ENCODE results near the gene KANK3. TPM values are rescaled to one million over a fixed set of nuclear protein-coding genes. Genes with fewer than 3 reads are reported as not detected.
A peak's percentile ranks its signal among the peaks of the same experiment; 100 is the strongest.
"Not testable (repeated sequence)": the region's sequence is repeated elsewhere in the genome, so short reads cannot be mapped to it uniquely, and the experiment has no call there.

Gene KANK3
- total and polyA plus RNA-seq, 9 of the 15 experiments (the other 6 are each of a cell fraction or from before 2014, with no cell fraction given): 0.03 to 0.40 (median 0.08) TPM; not detected in 6

GRCh38 chr19:8319807-8320520, 23.1 kb downstream of the KANK3 start:
- WGBS (ENCODE audit: insufficient coverage, low coverage, missing lambda C conversion rate): 71% methylated on average over 19 of the region's 19 CpGs
- H3K4me3 ChIP-seq: peak overlapping the region; percentile 99
- H2AFZ ChIP-seq (ENCODE audit: low read depth, low read length): no peak overlapping the region
- H3K9ac ChIP-seq (ENCODE audit: insufficient read depth in 1 of 2, low read depth in 2 of 2, low read length in 2 of 2): peak overlapping the region; percentile 99 to 100
- H3K9me1 ChIP-seq (ENCODE audit: control insufficient read depth, insufficient read depth, low read length): no peaks in the 10 kb centered on the region
- H4K20me1 ChIP-seq (replicated peaks; ENCODE audit: control insufficient read depth, insufficient read depth, low read length): peaks cover 26% of the 10 kb centered on the region; the same call in 1 of the 2 replicates
- peaks cover 61% of the 10 kb centered on the region for H3K36me3 ChIP-seq (ENCODE audit: control insufficient read depth, insufficient read depth, low read length)
- POLR2A ChIA-PET: interaction anchor here (0.7 to 2.9 kb wide), 8 partner anchors 8 to 312 kb away, joined by 3 to 20 read pairs (median 4); no protein-coding TSS in a partner anchor
- H3K79me2 ChIP-seq (ENCODE audit: control insufficient read depth, insufficient read depth, low read length): peaks cover 50% of the 10 kb centered on the region
- CTCF ChIA-PET (ENCODE audit: low intra/inter-chr PET ratio): interaction anchor here (0.7 to 1.1 kb wide), 3 partner anchors 50 to 306 kb away, joined by 3 read pairs; no protein-coding TSS in a partner anchor
- H3K27ac ChIP-seq (ENCODE audit: extremely low read depth, low read depth, low read length): peak overlapping the region; percentile 94
- ATAC-seq (no peak), FAIRE-seq (no peak), DNase-seq (ENCODE audit: extremely low read depth in 1 of 4, low spot score in 3 of 4) (no peak)
- peak overlapping the region; percentile 99 for H3K4me2 ChIP-seq (ENCODE audit: insufficient read depth, low read length)
- in situ Hi-C loops (cut with MboI) (no loop called here), intact Hi-C loops (cut with micrococcal nuclease) (loop anchor here (10.0 kb wide), 1 partner anchor 55 kb away; no protein-coding TSS in a partner anchor)
- TF ChIP-seq SIN3A (IDR thresholded peaks at IDR 0.05; ENCODE audit: borderline replicate concordance in 2 of 2, control insufficient read depth in 1 of 2, low read depth in 2 of 2, low read length in 2 of 2) (no peak), SUPT5H (IDR thresholded peaks at IDR 0.05) (0 out of 2 replicates have a peak, but pooled peaks have one; percentile 13)
- no peaks in the 10 kb centered on the region for H3K27me3 ChIP-seq (ENCODE audit: control insufficient read depth in 2 of 2, insufficient read depth in 2 of 2, low read length in 2 of 2)
- peaks cover 17 to 27% of the 10 kb centered on the region in 2 experiments for H3K4me1 ChIP-seq (replicated peaks in 1 of 2; ENCODE audit: control insufficient read depth in 2 of 2, insufficient read depth in 2 of 2, low read length in 2 of 2)
- TSS peak; percentile 74 for BruUV-seq (replicated peaks)
- no peaks in the 10 kb centered on the region for H3K9me3 ChIP-seq (replicated peaks; ENCODE audit: control insufficient read depth, insufficient read depth, low read depth, low read length)

- H3K27me3 ChIP-seq (ENCODE audit: control insufficient read depth in 2 of 2, insufficient read depth in 2 of 2, low read length in 2 of 2); H3K9me3 ChIP-seq (replicated peaks; ENCODE audit: control insufficient read depth, insufficient read depth, low read depth, low read length); H3K4me3 ChIP-seq; in situ Hi-C loops (cut with MboI); H3K9ac ChIP-seq (ENCODE audit: insufficient read depth in 1 of 2, low read depth in 2 of 2, low read length in 2 of 2); H2AFZ ChIP-seq (ENCODE audit: low read depth, low read length); ATAC-seq; BruUV-seq (replicated peaks); FAIRE-seq; intact Hi-C loops (cut with micrococcal nuclease); CTCF ChIA-PET (ENCODE audit: low intra/inter-chr PET ratio); H3K27ac ChIP-seq (ENCODE audit: extremely low read depth, low read depth, low read length); H3K4me2 ChIP-seq (ENCODE audit: insufficient read depth, low read length); H3K9me1 ChIP-seq (ENCODE audit: control insufficient read depth, insufficient read depth, low read length): not testable (repeated sequence)
- peak in 3 of 4 experiments; percentile 8 to 22 (median 21) for DNase-seq (ENCODE audit: extremely low read depth in 1 of 4, low spot score in 3 of 4)
- peaks cover 65% of the 10 kb centered on the region for H3K36me3 ChIP-seq (ENCODE audit: control insufficient read depth, insufficient read depth, low read length)
- TF ChIP-seq ZNF384 (IDR thresholded peaks at IDR 0.05; ENCODE audit: low read depth, low read length) (peak; percentile 55; the same call in 1 of the 2 replicates), CTCF (IDR thresholded peaks at IDR 0.05 in 2 of 3, conservative IDR thresholded peaks at IDR 0.05 in 1 of 3; ENCODE audit: insufficient read depth in 2 of 3, low read depth in 1 of 3, low read length in 3 of 3) (peak in 1 of 3 experiments; percentile 23; a peak in 1 of 6 replicates)
- peaks cover 19% of the 10 kb centered on the region; the same call in 1 of the 2 replicates for H4K20me1 ChIP-seq (replicated peaks; ENCODE audit: control insufficient read depth, insufficient read depth, low read length)
- POLR2A ChIA-PET: interaction anchor here (0.9 to 1.3 kb wide), 2 partner anchors 12 to 14 kb away, joined by 3 read pairs; no protein-coding TSS in a partner anchor
- H3K79me2 ChIP-seq (ENCODE audit: control insufficient read depth, insufficient read depth, low read length): peaks cover 48% of the 10 kb centered on the region
- peaks cover 14 to 18% of the 10 kb centered on the region in 2 experiments for H3K4me1 ChIP-seq (replicated peaks in 1 of 2; ENCODE audit: control insufficient read depth in 2 of 2, insufficient read depth in 2 of 2, low read length in 2 of 2)
- WGBS (ENCODE audit: insufficient coverage, low coverage, missing lambda C conversion rate): 84% methylated on average over 6 of the region's 9 CpGs
These were observed 24.2 kb downstream of the KANK3 start for GRCh38 chr19:8318835-8319234.

Data from K562 (cell line).